ENCODE measurements around the gene KDM2B.

Gene KDM2B

GRCh38 chr12:121603581-121603980 lies 22.8 kb upstream of the KDM2B start:
- H3K4me3 ChIP-seq (ENCODE audit: low read depth, low read length), result no peak overlapping the region
- TF ChIP-seq CTCF (IDR thresholded peaks at IDR 0.05; ENCODE audit: low read depth, low read length), result no peak
- in situ Hi-C loops (cut with HindIII; ENCODE audit: low sequenced_read_pairs), result no loop called here
- no peak for DNase-seq (ENCODE audit: low read depth, low spot score)

GRCh38 chr12:121602766-121603165 lies 21.9 kb upstream of the KDM2B start:
- TF ChIP-seq CTCF (IDR thresholded peaks at IDR 0.05; ENCODE audit: low read depth, low read length), result no peak
- no peak for DNase-seq (ENCODE audit: low read depth, low spot score)
- H3K4me3 ChIP-seq (ENCODE audit: low read depth, low read length), result no peak overlapping the region
- in situ Hi-C loops (cut with HindIII; ENCODE audit: low sequenced_read_pairs), result no loop called here

GRCh38 chr12:121600702-121601336 lies 20.0 kb upstream of the KDM2B start:
- DNase-seq (ENCODE audit: low read depth, low spot score), result no peak
- H3K4me3 ChIP-seq (ENCODE audit: low read depth, low read length), result no peak overlapping the region
- in situ Hi-C loops (cut with HindIII; ENCODE audit: low sequenced_read_pairs), result no loop called here
- TF ChIP-seq CTCF (IDR thresholded peaks at IDR 0.05; ENCODE audit: low read depth, low read length), result no peak

GRCh38 chr12:121596526-121596925 lies 15.7 kb upstream of the KDM2B start:
- no peak overlapping the region for H3K4me3 ChIP-seq (ENCODE audit: low read depth, low read length)
- in situ Hi-C loops (cut with HindIII; ENCODE audit: low sequenced_read_pairs), result no loop called here
- TF ChIP-seq CTCF (IDR thresholded peaks at IDR 0.05; ENCODE audit: low read depth, low read length), result no peak
- DNase-seq (ENCODE audit: low read depth, low spot score), result no peak

- DNase-seq (ENCODE audit: low read depth, low spot score), result no peak
- in situ Hi-C loops (cut with HindIII; ENCODE audit: low sequenced_read_pairs), result no loop called here
- H3K4me3 ChIP-seq (ENCODE audit: low read depth, low read length), result no peak overlapping the region
- no peak for TF ChIP-seq CTCF (IDR thresholded peaks at IDR 0.05; ENCODE audit: low read depth, low read length)
Observed at GRCh38 chr12:121595520-121595919, 14.7 kb upstream of the KDM2B start.

GRCh38 chr12:121592320-121592719 lies 11.5 kb upstream of the KDM2B start:
- TF ChIP-seq CTCF (IDR thresholded peaks at IDR 0.05; ENCODE audit: low read depth, low read length), result no peak
- DNase-seq (ENCODE audit: low read depth, low spot score), result no peak
- in situ Hi-C loops (cut with HindIII; ENCODE audit: low sequenced_read_pairs), result no loop called here
- H3K4me3 ChIP-seq (ENCODE audit: low read depth, low read length), result no peak overlapping the region

Measured in astrocyte of the spinal cord (primary cell).